WTC11 (cell line): ENCODE results near the gene FLT3LG. TPM values are rescaled to one million over a fixed set of nuclear protein-coding genes. Genes with fewer than 3 reads are reported as not detected.

Experiments used
- ATAC-seq: fragments of 200-7000 bp; cut with Tn5 transposase; 2 replicates; pipeline ENCODE4 v1.10.0; 2021; ENCODE audit warnings: mild to moderate bottlenecking, moderate library complexity
- CTCF ChIA-PET: fragments of 300-600 bp; sonication (Branson Sonifier 250); formaldehyde crosslinking; loops from one replicate; lab custom pipeline; 2021; ENCODE audit warnings: antibody characterized with exemption; lab: Charles Lee
- POLR2A ChIA-PET: fragments of 350-600 bp; sonication (Branson Sonifier 250); formaldehyde crosslinking; loops from one replicate; lab custom pipeline; 2021; ENCODE audit warnings: antibody characterized with exemption; lab: Charles Lee
- DNase-seq: peaks from one replicate; pipeline ENCODE4 v3.0.0; 2021; ENCODE audit warnings: low spot score
- H3K27ac Mint-ChIP-seq: 2 replicates; pipeline ENCODE4 v1.8.0; 2021; ENCODE audit warnings: mixed read lengths
- H3K27me3 Mint-ChIP-seq: 2 replicates; pipeline ENCODE4 v1.8.0; 2021; ENCODE audit warnings: low read depth, mild to moderate bottlenecking, moderate library complexity, mixed read lengths
- H3K36me3 Mint-ChIP-seq: 2 replicates; pipeline ENCODE4 v1.8.0; 2021; ENCODE audit warnings: mixed read lengths
- H3K4me1 Mint-ChIP-seq: 2 replicates; pipeline ENCODE4 v1.8.0; 2022; ENCODE audit warnings: mixed read lengths
- H3K4me3 Mint-ChIP-seq: 2 replicates; pipeline ENCODE4 v1.8.0; 2021; ENCODE audit warnings: mild to moderate bottlenecking, moderate library complexity, mixed read lengths
- H3K9me3 Mint-ChIP-seq: 2 replicates; pipeline ENCODE4 v1.8.0; 2021; ENCODE audit warnings: mixed read lengths
- CREB1 ChIP-seq: sonication (generic); formaldehyde crosslinking; IDR thresholded peaks from 2 replicates; pipeline ENCODE4 v1.8.0; 2023; ENCODE audit warnings: mild to moderate bottlenecking, missing genetic modification reagents
- CTCF ChIP-seq: fragments of 200-600 bp; IDR thresholded peaks from 2 replicates; pipeline ENCODE4 v1.8.0; 2022; ENCODE audit warnings: antibody characterized with exemption
- E2F1 ChIP-seq: sonication (generic); formaldehyde crosslinking; IDR thresholded peaks from 2 replicates; pipeline ENCODE4 v1.8.0; 2022; ENCODE audit warnings: mild to moderate bottlenecking, missing genetic modification reagents
- JUN ChIP-seq: sonication (generic); formaldehyde crosslinking; IDR thresholded peaks from 2 replicates; pipeline ENCODE4 v1.8.0; 2023; ENCODE audit warnings: mild to moderate bottlenecking, missing genetic modification reagents
- KAT7 ChIP-seq: sonication (generic); formaldehyde crosslinking; IDR thresholded peaks from 2 replicates; pipeline ENCODE4 v1.8.1; 2023; ENCODE audit warnings: missing genetic modification reagents, mild to moderate bottlenecking, borderline replicate concordance
- MXD4 ChIP-seq: fragments of 250-450 bp; sonication (Bioruptor Pico); IDR thresholded peaks from 2 replicates; pipeline ENCODE4 v1.8.0; 2021; ENCODE audit warnings: mild to moderate bottlenecking, moderate library complexity, borderline replicate concordance
- NFATC4 ChIP-seq: fragments of 250-450 bp; sonication (Bioruptor Pico); IDR thresholded peaks from 2 replicates; pipeline ENCODE4 v1.9.0; 2021; ENCODE audit warnings: mild to moderate bottlenecking
- NFYB ChIP-seq: sonication (generic); formaldehyde crosslinking; conservative IDR thresholded peaks from 2 replicates; pipeline ENCODE4 v1.8.0; 2022; ENCODE audit warnings: low read depth, missing genetic modification reagents
- OVOL2 ChIP-seq: fragments of 250-450 bp; sonication (Bioruptor Pico); IDR thresholded peaks from 2 replicates; pipeline ENCODE4 v1.9.0; 2021; ENCODE audit warnings: mild to moderate bottlenecking, borderline replicate concordance
- RORB ChIP-seq: fragments of 250-450 bp; sonication (Bioruptor Pico); IDR thresholded peaks from 2 replicates; pipeline ENCODE4 v1.9.0; 2021; ENCODE audit warnings: mild to moderate bottlenecking
- STAT6 ChIP-seq: sonication (generic); formaldehyde crosslinking; conservative IDR thresholded peaks from 2 replicates; pipeline ENCODE4 v1.8.1; 2023; ENCODE audit warnings: mild to moderate bottlenecking, low read depth, missing genetic modification reagents, moderate library complexity
- TEAD4 ChIP-seq: sonication (generic); formaldehyde crosslinking; IDR thresholded peaks from 2 replicates; pipeline ENCODE4 v1.8.0; 2022; ENCODE audit warnings: mild to moderate bottlenecking, missing genetic modification reagents
- ZBTB21 ChIP-seq: sonication (generic); formaldehyde crosslinking; IDR thresholded peaks from 2 replicates; pipeline ENCODE4 v1.8.1; 2023; ENCODE audit warnings: mild to moderate bottlenecking, missing genetic modification reagents, borderline replicate concordance
- ZNF219 ChIP-seq: sonication (generic); formaldehyde crosslinking; IDR thresholded peaks from 2 replicates; pipeline ENCODE4 v1.8.0; 2023; ENCODE audit warnings: missing genetic modification reagents, mild to moderate bottlenecking, borderline replicate concordance
- ZNF416 ChIP-seq: fragments of 250-450 bp; sonication (Bioruptor Pico); IDR thresholded peaks from 2 replicates; pipeline ENCODE4 v1.9.0; 2021; ENCODE audit warnings: mild to moderate bottlenecking, inconsistent platforms
- total RNA-seq: library from RNA; stranded (reverse); gene quantifications from 3 replicates; pipeline ENCODE4 v1.2.3, GENCODE V29; 2021
- TF ChIP-seq, protein P1 (sequence below): sonication (generic); formaldehyde crosslinking; IDR thresholded peaks from 2 replicates; pipeline ENCODE4 v1.8.0; 2022; ENCODE audit warnings: mild to moderate bottlenecking, missing genetic modification reagents
- TF ChIP-seq, protein P2 (sequence below): sonication (generic); formaldehyde crosslinking; IDR thresholded peaks from 2 replicates; pipeline ENCODE4 v1.8.1; 2022; ENCODE audit warnings: mild to moderate bottlenecking, missing genetic modification reagents, moderate library complexity, borderline replicate concordance

Gene FLT3LG
- total RNA-seq, 1 experiment from 2014 or later: 2.9 TPM

GRCh38 chr19:49427855-49428546 lies 46.0 kb upstream of the FLT3LG start (continued):
- TF ChIP-seq ZNF416 (0 out of 2 replicates have a peak, but pooled peaks have one; percentile 4), MXD4 (CRISPR knock-in tag) (no peak), TEAD4 (CRISPR knock-in tag) (no peak), RORB (CRISPR knock-in tag) (no peak), E2F1 (0 out of 2 replicates have a peak, but pooled peaks have one; percentile 18), JUN (CRISPR knock-in tag) (no peak), CREB1 (CRISPR knock-in tag) (0 out of 2 replicates have a peak, but pooled peaks have one; percentile 22), ZBTB21 (CRISPR knock-in tag) (no peak), STAT6 (CRISPR knock-in tag) (no peak), NFATC4 (CRISPR knock-in tag) (no peak), KAT7 (CRISPR knock-in tag) (no peak)
- TF ChIP-seq, protein P1, sequence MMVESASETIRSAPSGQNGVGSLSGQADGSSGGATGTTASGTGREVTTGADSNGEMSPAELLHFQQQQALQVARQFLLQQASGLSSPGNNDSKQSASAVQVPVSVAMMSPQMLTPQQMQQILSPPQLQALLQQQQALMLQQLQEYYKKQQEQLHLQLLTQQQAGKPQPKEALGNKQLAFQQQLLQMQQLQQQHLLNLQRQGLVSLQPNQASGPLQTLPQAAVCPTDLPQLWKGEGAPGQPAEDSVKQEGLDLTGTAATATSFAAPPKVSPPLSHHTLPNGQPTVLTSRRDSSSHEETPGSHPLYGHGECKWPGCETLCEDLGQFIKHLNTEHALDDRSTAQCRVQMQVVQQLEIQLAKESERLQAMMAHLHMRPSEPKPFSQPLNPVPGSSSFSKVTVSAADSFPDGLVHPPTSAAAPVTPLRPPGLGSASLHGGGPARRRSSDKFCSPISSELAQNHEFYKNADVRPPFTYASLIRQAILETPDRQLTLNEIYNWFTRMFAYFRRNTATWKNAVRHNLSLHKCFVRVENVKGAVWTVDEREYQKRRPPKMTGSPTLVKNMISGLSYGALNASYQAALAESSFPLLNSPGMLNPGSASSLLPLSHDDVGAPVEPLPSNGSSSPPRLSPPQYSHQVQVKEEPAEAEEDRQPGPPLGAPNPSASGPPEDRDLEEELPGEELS (CRISPR knock-in tag): no peak
- TF ChIP-seq, protein P2, sequence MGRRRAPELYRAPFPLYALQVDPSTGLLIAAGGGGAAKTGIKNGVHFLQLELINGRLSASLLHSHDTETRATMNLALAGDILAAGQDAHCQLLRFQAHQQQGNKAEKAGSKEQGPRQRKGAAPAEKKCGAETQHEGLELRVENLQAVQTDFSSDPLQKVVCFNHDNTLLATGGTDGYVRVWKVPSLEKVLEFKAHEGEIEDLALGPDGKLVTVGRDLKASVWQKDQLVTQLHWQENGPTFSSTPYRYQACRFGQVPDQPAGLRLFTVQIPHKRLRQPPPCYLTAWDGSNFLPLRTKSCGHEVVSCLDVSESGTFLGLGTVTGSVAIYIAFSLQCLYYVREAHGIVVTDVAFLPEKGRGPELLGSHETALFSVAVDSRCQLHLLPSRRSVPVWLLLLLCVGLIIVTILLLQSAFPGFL (CRISPR knock-in tag): no peak
- TF ChIP-seq, all 79 proteins: peak for 13

- Mint-ChIP-seq H3K4me1 (peaks cover 67% of the 10 kb centered on the region), H3K27me3 (peaks cover 98% of the 10 kb centered on the region)
These were observed 45.2 kb upstream of the FLT3LG start for GRCh38 chr19:49428547-49429451.

More at GRCh38 chr19:49428547-49429451, 45.2 kb upstream of the FLT3LG start:
- CTCF ChIA-PET: interaction anchor here (0.6 to 4.5 kb wide), 9 partner anchors 7 to 127 kb away, joined by 3 to 34 read pairs (median 4); partner anchors contain the start of genes DKKL1, SLC17A7 and TEAD2
- H3K9me3 Mint-ChIP-seq: 0 out of 2 replicates have a peak, but pooled peaks cover 4% of the 10 kb centered on the region
- DNase-seq (no peak), ATAC-seq (no peak)
- H3K4me3 Mint-ChIP-seq: peak overlapping the region; percentile 84
- TF ChIP-seq ZNF219 (CRISPR knock-in tag): no peak
- no peak for TF ChIP-seq CTCF
- TF ChIP-seq NFYB (CRISPR knock-in tag): no peak
- TF ChIP-seq OVOL2: no peak
- H3K27ac Mint-ChIP-seq: 0 out of 2 replicates have a peak overlapping the region, but pooled peaks have one; percentile 67
- H3K36me3 Mint-ChIP-seq: peaks cover 3% of the 10 kb centered on the region; the same call in 1 of the 2 replicates
- POLR2A ChIA-PET: interaction anchor here (0.6 kb wide), 1 partner anchor 25 kb away, joined by 3 read pairs; no protein-coding TSS in a partner anchor
